ENCODE results near the gene POLR1A.
A peak's percentile ranks its signal among the peaks of the same experiment; 100 is the strongest.

Gene POLR1A

GRCh38 chr2:86123328-86123925 lies 17.7 kb upstream of the POLR1A start:
- TF ChIP-seq, protein P1, sequence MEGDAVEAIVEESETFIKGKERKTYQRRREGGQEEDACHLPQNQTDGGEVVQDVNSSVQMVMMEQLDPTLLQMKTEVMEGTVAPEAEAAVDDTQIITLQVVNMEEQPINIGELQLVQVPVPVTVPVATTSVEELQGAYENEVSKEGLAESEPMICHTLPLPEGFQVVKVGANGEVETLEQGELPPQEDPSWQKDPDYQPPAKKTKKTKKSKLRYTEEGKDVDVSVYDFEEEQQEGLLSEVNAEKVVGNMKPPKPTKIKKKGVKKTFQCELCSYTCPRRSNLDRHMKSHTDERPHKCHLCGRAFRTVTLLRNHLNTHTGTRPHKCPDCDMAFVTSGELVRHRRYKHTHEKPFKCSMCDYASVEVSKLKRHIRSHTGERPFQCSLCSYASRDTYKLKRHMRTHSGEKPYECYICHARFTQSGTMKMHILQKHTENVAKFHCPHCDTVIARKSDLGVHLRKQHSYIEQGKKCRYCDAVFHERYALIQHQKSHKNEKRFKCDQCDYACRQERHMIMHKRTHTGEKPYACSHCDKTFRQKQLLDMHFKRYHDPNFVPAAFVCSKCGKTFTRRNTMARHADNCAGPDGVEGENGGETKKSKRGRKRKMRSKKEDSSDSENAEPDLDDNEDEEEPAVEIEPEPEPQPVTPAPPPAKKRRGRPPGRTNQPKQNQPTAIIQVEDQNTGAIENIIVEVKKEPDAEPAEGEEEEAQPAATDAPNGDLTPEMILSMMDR (IDR thresholded peaks at IDR 0.05; ENCODE audit: control insufficient read depth, extremely low read depth, insufficient read depth) = no peak

DNA sequence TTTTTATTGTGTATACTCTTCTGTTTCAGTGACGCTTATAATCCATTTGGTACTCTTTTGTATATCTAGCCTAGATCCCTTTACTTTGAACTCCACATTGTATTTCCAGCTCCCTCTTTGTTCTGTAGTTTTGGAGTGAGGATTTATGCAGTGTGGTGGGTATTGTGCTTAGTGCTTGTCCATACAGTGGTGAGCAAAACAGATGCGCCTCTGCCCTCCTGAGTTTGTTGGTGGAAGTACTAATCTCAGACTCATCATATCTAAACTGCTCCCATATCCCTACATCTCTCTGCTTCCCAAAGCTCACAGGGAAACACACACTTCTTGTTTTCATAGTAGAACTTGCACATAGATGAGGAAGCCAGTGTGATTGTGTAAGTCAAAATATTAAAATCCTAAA lies 12.4 kb upstream of the POLR1A start:
- no peak for DNase-seq (ENCODE audit: low read depth)
- TF ChIP-seq, protein P1 (IDR thresholded peaks at IDR 0.05; ENCODE audit: control insufficient read depth, extremely low read depth, insufficient read depth) = no peak
- no peak overlapping the region for H3K4me3 ChIP-seq (ENCODE audit: low read depth, low read length)

More at GRCh38 chr2:86123328-86123925, 17.7 kb upstream of the POLR1A start:
- DNase-seq (ENCODE audit: low read depth) = no peak
- H3K4me3 ChIP-seq (ENCODE audit: low read depth, low read length) = no peak overlapping the region

DNA sequence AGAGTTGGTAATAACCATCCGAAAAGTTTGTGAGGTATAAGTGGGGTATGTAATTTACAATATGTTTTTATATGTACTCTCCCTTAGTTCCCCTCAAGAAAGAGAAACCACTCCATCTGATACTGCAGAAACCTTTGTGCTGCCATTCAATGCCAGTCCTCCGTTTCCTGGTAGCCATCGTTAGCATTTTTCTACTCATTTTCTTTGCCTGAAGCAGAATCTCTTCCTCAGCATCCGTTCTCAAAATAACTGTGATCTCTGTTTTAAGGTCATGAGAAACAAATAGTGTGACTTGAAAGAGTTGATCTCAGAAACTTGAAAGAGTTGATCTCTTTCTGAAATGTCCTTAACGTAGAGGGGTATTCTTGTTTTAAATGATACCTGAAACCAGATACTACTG lies 1.3 kb upstream of the POLR1A start:
- no peak for DNase-seq (ENCODE audit: low read depth)
- TF ChIP-seq, protein P1 (IDR thresholded peaks at IDR 0.05; ENCODE audit: control insufficient read depth, extremely low read depth, insufficient read depth) = no peak
- H3K4me3 ChIP-seq (ENCODE audit: low read depth, low read length) = peak overlapping the region; percentile 86

- H3K4me3 ChIP-seq (ENCODE audit: low read depth, low read length) = peak within 1 kb of the TSS; percentile 86
- DNase-seq (ENCODE audit: low read depth) = peak; percentile 88
- TF ChIP-seq, protein P1 (IDR thresholded peaks at IDR 0.05; ENCODE audit: control insufficient read depth, extremely low read depth, insufficient read depth) = no peak
Measured at GRCh38 chr2:86105969-86106945, 571 bp upstream of the POLR1A start, which contains the start of gene PTCD3. PTCD3 (plus strand) TSS chr2:86106235; CDS start chr2:86106248, 13 bp downstream.

- no peak overlapping the region for H3K4me3 ChIP-seq (ENCODE audit: low read depth, low read length)
- TF ChIP-seq, protein P1 (IDR thresholded peaks at IDR 0.05; ENCODE audit: control insufficient read depth, extremely low read depth, insufficient read depth) = no peak
Measured at GRCh38 chr2:86102157-86102556, 3.5 kb downstream of the POLR1A start.

DNA sequence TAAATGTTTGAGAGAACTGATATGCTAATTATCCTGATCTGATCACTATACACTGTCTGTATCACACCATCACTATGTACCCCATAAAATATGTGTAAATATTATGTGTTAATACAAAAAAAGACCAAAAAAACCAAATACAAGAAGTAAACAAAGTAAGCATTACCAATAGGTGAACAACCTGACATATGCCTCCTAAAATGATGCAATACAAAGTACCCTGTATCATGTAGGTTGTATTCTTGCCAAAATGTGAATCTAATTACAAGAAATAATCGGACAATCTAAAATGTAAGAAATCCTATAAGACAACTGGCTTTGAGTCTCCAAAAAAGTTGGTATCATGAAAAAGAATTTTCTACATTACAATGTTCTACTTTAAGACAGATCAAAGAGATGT lies 7.8 kb downstream of the POLR1A start:
- no peak overlapping the region for H3K4me3 ChIP-seq (ENCODE audit: low read depth, low read length)
- DNase-seq (ENCODE audit: low read depth) = no peak

More at GRCh38 chr2:86102157-86102556, 3.5 kb downstream of the POLR1A start:
- no peak for DNase-seq (ENCODE audit: low read depth)

More for the DNA sequence above, 7.8 kb downstream of the POLR1A start:
- TF ChIP-seq, protein P1 (IDR thresholded peaks at IDR 0.05; ENCODE audit: control insufficient read depth, extremely low read depth, insufficient read depth) = no peak
